Keratinocyte (primary cell): ENCODE measurements around the gene SMU1. TPM values are rescaled to one million over a fixed set of nuclear protein-coding genes. Genes with fewer than 3 reads are reported as not detected.
A peak's percentile ranks its signal among the peaks of the same experiment; 100 is the strongest.

Source experiments
- DNase-seq: peaks from one replicate; pipeline ENCODE4 v3.0.0-alpha.2; 2011; ENCODE audit warnings: low read depth, missing footprints, low spot score
- FAIRE-seq: peaks from 2 replicates; lab custom pipeline; 2011; peaks lifted over from hg19 to GRCh38; lab: Jason Lieb, UNC
- H2AFZ ChIP-seq: 2 replicates; pipeline ENCODE4 v1.6.0; 2012; ENCODE audit warnings: low read length, control low read depth, inconsistent platforms; ENCODE audit not compliant: control insufficient read depth
- H3K27ac ChIP-seq: 2 replicates; pipeline ENCODE4 v1.5.1; 2011; ENCODE audit warnings: low read length; ENCODE audit not compliant: control insufficient read depth, insufficient read depth
- H3K27me3 ChIP-seq: 3 replicates; pipeline ENCODE4 v1.6.0; 2011; ENCODE audit warnings: low read length; ENCODE audit not compliant: control insufficient read depth, insufficient read depth; ENCODE audit errors: extremely low read depth
- H3K36me3 ChIP-seq, 2 experiments: 2 replicates in 1 of 2; 3 replicates in 1 of 2; pipeline ENCODE4 v1.5.1; 2011; ENCODE audit warnings: low read length in 2 of 2, mild to moderate bottlenecking in 1 of 2; ENCODE audit not compliant: control insufficient read depth in 2 of 2, insufficient read depth in 2 of 2; ENCODE audit errors: extremely low read depth in 1 of 2
- H3K4me1 ChIP-seq: 3 replicates; pipeline ENCODE4 v1.5.1; 2011; ENCODE audit warnings: low read length; ENCODE audit not compliant: control insufficient read depth, insufficient read depth; ENCODE audit errors: extremely low read depth
- H3K4me2 ChIP-seq: 3 replicates; pipeline ENCODE4 v1.6.0; 2011; ENCODE audit warnings: low read depth, low read length; ENCODE audit not compliant: control insufficient read depth, insufficient read depth; ENCODE audit errors: extremely low read depth
- H3K4me3 ChIP-seq, 3 experiments: fragments of 200-600 bp in 1 of 3; sonication (generic) in 1 of 3; 2 replicates in 2 of 3; 3 replicates in 1 of 3; pipeline ENCODE4 v1.5.1; 2011 to 2016; ENCODE audit warnings: low read length in 3 of 3, mild to moderate bottlenecking in 3 of 3, control low read depth in 2 of 3, inconsistent platforms in 1 of 3, low read depth in 1 of 3, mixed read lengths in 1 of 3, mixed run types in 1 of 3, moderate library complexity in 1 of 3; ENCODE audit not compliant: control insufficient read depth in 2 of 3, insufficient read depth in 2 of 3; ENCODE audit errors: extremely low read depth in 1 of 3
- H3K79me2 ChIP-seq: 2 replicates; pipeline ENCODE4 v1.6.0; 2012; ENCODE audit warnings: low read length; ENCODE audit not compliant: control insufficient read depth, insufficient read depth
- H3K9ac ChIP-seq: 3 replicates; pipeline ENCODE4 v1.6.0; 2011; ENCODE audit warnings: low read length; ENCODE audit not compliant: control insufficient read depth, insufficient read depth; ENCODE audit errors: extremely low read depth
- H3K9me1 ChIP-seq: 3 replicates; pipeline ENCODE4 v1.6.0; 2011; ENCODE audit warnings: low read length; ENCODE audit not compliant: control insufficient read depth, insufficient read depth; ENCODE audit errors: extremely low read depth
- H3K9me3 ChIP-seq: 2 replicates; pipeline ENCODE4 v1.5.1; 2012; ENCODE audit warnings: low read depth, low read length; ENCODE audit not compliant: control insufficient read depth
- H4K20me1 ChIP-seq: 3 replicates; pipeline ENCODE4 v1.6.0; 2011; ENCODE audit warnings: low read length; ENCODE audit not compliant: control insufficient read depth, insufficient read depth; ENCODE audit errors: extremely low read depth
- CTCF ChIP-seq, 3 experiments: IDR thresholded peaks in 1 of 3; conservative IDR thresholded peaks in 1 of 3; optimal IDR thresholded peaks in 1 of 3; 2 replicates in 2 of 3; 3 replicates in 1 of 3; pipeline versions ENCODE3 to v1.5.1; 2011; ENCODE audit warnings: low read length in 3 of 3, mild to moderate bottlenecking in 3 of 3, moderate library complexity in 2 of 3, control low read depth in 1 of 3, inconsistent platforms in 1 of 3; ENCODE audit not compliant: insufficient read depth in 2 of 3; ENCODE audit errors: extremely low read depth in 1 of 3
- EZH2 ChIP-seq: IDR thresholded peaks from one replicate; pipeline ENCODE4 v1.6.1; 2012; ENCODE audit warnings: inconsistent platforms, mild to moderate bottlenecking, low read length, moderate library complexity
- dilution Hi-C: fragments of 300-500 bp; cut with MboI; formaldehyde crosslinking; loops from one replicate; pipeline ENCODE4 v1.7.0; 2020; ENCODE audit warnings: low sequenced_read_pairs; ENCODE audit not compliant: extremely low pct_ligation_motif_present
- polyA plus RNA-seq, 5 experiments: library from polyadenylated mRNA; depleted of rRNA in 3 of 5; stranded (reverse) in 3 of 5; stranded (forward) in 1 of 5; unstranded in 1 of 5; fragments of >200 nt; gene quantifications; 1 replicate in 1 of 5; 2 replicates in 3 of 5; 3 replicates in 1 of 5; pipeline versions ENCODE4 v1.2.1 to v1.2.3, GENCODE V29; 2011 to 2012; ENCODE audit warnings: missing spikeins in 2 of 5, low read depth in 1 of 5, low replicate concordance in 1 of 5

SMU1 gene
- polyA plus RNA-seq, 1 donor (not counting 4 experiments of a cell fraction or from before 2014, with no cell fraction given) = 20.3 TPM

- H3K4me1 ChIP-seq = peaks cover 24% of the 10 kb centered on the region
- dilution Hi-C loops = no loop called here
- no peak overlapping the region for H3K27ac ChIP-seq
- H3K9ac ChIP-seq = no peak overlapping the region
- no peak overlapping the region for H2AFZ ChIP-seq
- H4K20me1 ChIP-seq = no peaks in the 10 kb centered on the region
- H3K4me2 ChIP-seq = no peak overlapping the region
- H3K4me3 ChIP-seq = no peak overlapping the region
- H3K36me3 ChIP-seq = peaks cover 10 to 11% of the 10 kb centered on the region in 2 experiments
- H3K9me1 ChIP-seq = no peaks in the 10 kb centered on the region
- no peaks in the 10 kb centered on the region for H3K27me3 ChIP-seq
- no peak for DNase-seq
- no peaks in the 10 kb centered on the region for H3K79me2 ChIP-seq
- FAIRE-seq = no peak
- TF ChIP-seq EZH2 (no peak), CTCF (optimal IDR thresholded peaks at IDR 0.05 in 1 of 3, IDR thresholded peaks at IDR 0.05 in 1 of 3, conservative IDR thresholded peaks at IDR 0.05 in 1 of 3; ENCODE audit: extremely low read depth in 1 of 3, insufficient read depth in 2 of 3, low read length in 3 of 3) (no peak)
- no peaks in the 10 kb centered on the region for H3K9me3 ChIP-seq
Observed at GRCh38 chr9:33108472-33108871, 32.0 kb upstream of the SMU1 start.

- Histone ChIP-seq H3K27me3 (no peaks in the 10 kb centered on the region), H3K4me3 (no peak overlapping the region), H4K20me1 (no peaks in the 10 kb centered on the region), H3K79me2 (no peaks in the 10 kb centered on the region), H3K36me3 (peaks cover 8 to 10% of the 10 kb centered on the region in 2 experiments), H2AFZ (no peak overlapping the region), H3K9me3 (no peaks in the 10 kb centered on the region), H3K9me1 (no peaks in the 10 kb centered on the region), H3K9ac (peak overlapping the region; percentile 39), H3K4me2 (peak overlapping the region; percentile 56), H3K4me1 (peaks cover 24% of the 10 kb centered on the region), H3K27ac (peak overlapping the region; percentile 49)
- dilution Hi-C loops = no loop called here
- FAIRE-seq (peak; percentile 26), DNase-seq (no peak)
- TF ChIP-seq EZH2 = no peak
- no peak for TF ChIP-seq CTCF (optimal IDR thresholded peaks at IDR 0.05 in 1 of 3, IDR thresholded peaks at IDR 0.05 in 1 of 3, conservative IDR thresholded peaks at IDR 0.05 in 1 of 3; ENCODE audit: extremely low read depth in 1 of 3, insufficient read depth in 2 of 3, low read length in 3 of 3)
Observed at GRCh38 chr9:33107762-33108161, 31.3 kb upstream of the SMU1 start.
